VCaP (cell line): Measurements from ENCODE around the gene CDH4.
"Not testable (repeated sequence)": the region's sequence is repeated elsewhere in the genome, so short reads cannot be mapped to it uniquely, and the experiment has no call there.

Experiments used
- H3K27ac ChIP-seq: fragments of 450-650 bp; 2 replicates; pipeline ENCODE4 v1.5.1; 2017
- TF ChIP-seq, protein P1 (sequence below): fragments of 450-650 bp; conservative IDR thresholded peaks from 2 replicates; pipeline ENCODE4 v1.5.1; 2017; ENCODE audit warnings: mild to moderate bottlenecking, moderate library complexity

The CDH4 gene

GRCh38 chr20:61271312-61272231 lies 19.5 kb downstream of the CDH4 start:
- TF ChIP-seq, protein P1, sequence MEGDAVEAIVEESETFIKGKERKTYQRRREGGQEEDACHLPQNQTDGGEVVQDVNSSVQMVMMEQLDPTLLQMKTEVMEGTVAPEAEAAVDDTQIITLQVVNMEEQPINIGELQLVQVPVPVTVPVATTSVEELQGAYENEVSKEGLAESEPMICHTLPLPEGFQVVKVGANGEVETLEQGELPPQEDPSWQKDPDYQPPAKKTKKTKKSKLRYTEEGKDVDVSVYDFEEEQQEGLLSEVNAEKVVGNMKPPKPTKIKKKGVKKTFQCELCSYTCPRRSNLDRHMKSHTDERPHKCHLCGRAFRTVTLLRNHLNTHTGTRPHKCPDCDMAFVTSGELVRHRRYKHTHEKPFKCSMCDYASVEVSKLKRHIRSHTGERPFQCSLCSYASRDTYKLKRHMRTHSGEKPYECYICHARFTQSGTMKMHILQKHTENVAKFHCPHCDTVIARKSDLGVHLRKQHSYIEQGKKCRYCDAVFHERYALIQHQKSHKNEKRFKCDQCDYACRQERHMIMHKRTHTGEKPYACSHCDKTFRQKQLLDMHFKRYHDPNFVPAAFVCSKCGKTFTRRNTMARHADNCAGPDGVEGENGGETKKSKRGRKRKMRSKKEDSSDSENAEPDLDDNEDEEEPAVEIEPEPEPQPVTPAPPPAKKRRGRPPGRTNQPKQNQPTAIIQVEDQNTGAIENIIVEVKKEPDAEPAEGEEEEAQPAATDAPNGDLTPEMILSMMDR, result no peak
- no peak overlapping the region for H3K27ac ChIP-seq

GRCh38 chr20:61273024-61273423 lies 21.0 kb downstream of the CDH4 start:
- not testable (repeated sequence) for H3K27ac ChIP-seq

DNA sequence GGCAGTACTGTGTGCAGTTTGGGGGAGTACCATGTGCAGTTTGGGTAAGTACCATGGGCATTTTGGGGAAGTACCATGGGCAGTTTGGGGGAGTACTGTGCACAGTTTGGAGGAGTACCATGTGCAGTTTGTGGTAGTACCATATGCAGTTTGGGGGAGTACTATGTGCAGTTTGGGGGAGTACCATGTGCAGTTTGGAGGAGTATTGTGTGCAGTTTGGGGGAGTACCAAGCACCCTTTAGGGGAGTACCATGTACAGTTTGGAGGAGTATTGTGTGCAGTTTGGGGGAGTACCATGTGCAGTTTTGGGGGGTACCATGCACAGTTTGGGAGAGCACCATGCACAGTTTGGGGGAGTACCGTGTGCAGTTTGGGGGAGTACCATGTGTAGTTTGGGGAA lies 21.6 kb downstream of the CDH4 start:
- not testable (repeated sequence) for H3K27ac ChIP-seq

GRCh38 chr20:61274326-61274725 lies 22.3 kb downstream of the CDH4 start:
- TF ChIP-seq, protein P1, result no peak

GRCh38 chr20:61278296-61278695 lies 26.2 kb downstream of the CDH4 start:
- TF ChIP-seq, protein P1, result no peak
- H3K27ac ChIP-seq, result 0 out of 2 replicates have a peak overlapping the region, but pooled peaks have one; percentile 14

More at GRCh38 chr20:61274326-61274725, 22.3 kb downstream of the CDH4 start:
- H3K27ac ChIP-seq, result no peak overlapping the region

DNA sequence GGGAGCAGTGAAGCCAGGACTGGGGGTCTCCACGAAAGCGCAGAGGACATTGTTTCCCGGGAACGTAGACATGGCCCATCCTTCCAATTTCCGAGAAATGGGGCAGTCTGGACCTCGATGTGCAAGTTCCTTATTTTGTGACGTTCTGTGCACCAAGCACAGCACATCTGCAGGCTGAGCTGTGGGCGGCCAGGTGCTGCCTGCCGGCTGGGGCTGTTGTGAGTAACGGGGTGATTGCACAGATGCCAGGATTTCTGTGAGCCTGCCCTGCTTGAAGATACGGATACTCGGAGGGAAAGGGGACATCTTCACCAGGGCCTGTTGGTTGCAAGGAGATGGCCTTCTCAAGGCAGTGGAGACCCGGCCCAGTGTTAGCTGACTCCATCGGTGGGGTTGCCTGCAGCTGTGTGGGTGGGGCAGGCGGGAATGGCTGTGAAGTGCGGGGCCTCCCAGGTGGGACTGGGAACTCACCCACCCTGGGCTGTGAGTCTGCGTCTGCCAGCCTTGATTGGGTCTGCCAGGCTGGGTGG lies 27.6 kb downstream of the CDH4 start:
- TF ChIP-seq, protein P1, result no peak

DNA sequence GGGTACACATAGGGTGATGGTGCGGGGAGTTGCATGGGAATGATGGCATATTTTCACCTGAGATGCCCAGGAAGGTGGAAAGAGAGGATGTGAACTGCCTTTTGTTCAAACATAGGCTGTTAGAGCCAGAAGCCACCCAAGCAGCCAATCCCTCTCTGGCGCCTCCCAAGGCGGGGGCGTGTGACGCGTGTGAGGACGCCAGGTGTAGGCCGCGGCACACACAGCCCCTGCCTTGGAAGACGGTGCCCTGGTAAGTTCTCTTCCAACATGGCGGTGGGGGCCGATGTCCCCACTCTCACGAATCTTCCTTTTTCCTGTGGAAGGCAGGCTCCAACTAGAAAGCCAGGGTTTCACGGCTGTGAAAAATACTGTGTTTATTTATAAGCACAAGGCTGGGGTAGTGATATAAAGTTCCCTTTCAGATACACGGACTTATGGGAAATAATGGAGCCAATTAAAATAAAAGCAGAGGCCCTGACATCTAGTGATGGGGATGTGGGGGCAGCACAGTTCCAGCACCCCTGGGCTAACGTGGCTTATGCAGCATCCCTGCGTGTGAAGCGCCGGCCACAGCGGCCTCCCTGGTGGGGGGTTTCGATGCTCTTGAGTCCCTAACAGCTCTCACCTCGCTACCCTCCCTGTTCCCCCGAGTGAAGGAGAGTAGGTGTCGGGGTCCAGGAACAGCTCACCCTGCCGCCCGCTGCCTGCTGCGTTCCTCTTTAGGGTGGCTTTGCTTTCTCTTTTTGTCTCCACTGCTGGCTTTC lies 28.3 kb downstream of the CDH4 start:
- TF ChIP-seq, protein P1, result no peak

More for the DNA sequence above, 27.6 kb downstream of the CDH4 start:
- H3K27ac ChIP-seq, result no peak overlapping the region

DNA sequence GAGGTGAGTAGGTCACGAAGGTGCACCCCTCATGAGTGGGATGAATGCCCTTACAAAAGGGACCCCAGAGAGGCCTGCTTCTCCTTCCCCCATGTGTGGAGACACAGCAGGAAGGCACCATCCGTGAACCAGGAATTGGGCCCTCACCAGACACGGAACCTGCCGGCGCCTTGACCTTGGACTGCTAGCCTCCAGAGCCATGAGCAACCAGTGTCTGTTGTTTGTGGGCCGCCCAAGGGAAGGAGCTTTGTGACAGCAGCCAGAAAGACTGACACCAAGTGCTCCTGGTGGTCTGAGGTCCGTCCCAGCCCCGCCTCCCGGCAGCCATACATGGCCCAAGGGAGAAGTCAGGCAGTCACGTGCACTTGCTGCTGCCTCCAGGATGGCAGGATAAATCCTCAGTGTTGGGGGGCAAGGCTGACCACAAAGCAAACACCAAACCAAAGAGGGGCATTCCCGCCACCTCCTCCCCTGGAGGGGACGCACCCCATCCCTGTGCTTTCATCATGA lies 29.3 kb downstream of the CDH4 start:
- no peak overlapping the region for H3K27ac ChIP-seq
- TF ChIP-seq, protein P1, result no peak

More for the DNA sequence above, 28.3 kb downstream of the CDH4 start:
- H3K27ac ChIP-seq, result no peak overlapping the region
